ENCODE results near the gene WWOX. TPM values are rescaled to one million over a fixed set of nuclear protein-coding genes. Genes with fewer than 3 reads are reported as not detected.

WWOX gene
- total and polyA plus RNA-seq, 2 of the 4 experiments (the other 2 are of a cell fraction) = 2.7 to 5.4 TPM

DNA sequence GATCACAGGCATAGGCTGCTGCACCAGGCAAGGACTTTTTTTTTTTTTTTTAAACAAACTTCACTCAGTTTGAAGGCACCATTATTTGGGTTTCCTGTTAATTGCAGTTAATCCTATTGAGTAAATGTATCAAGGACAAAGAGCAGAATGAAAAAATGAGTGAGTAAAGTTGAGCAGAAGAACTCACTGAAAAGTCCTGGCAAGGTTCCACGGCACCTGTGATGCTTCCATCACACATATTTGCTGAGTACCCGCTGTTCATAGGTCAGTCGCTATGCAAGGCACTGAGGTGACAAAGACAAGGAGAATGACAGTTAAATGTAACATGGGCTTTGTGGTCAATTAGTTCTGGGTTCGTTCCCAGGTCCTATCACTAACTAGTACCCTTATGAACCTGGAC, 831.1 kb downstream of the WWOX start:
- intact Hi-C loops (cut with micrococcal nuclease) (no loop called here), dilution Hi-C loops (cut with HindIII; ENCODE audit: low sequenced_read_pairs, unreplicated experiment) (no loop called here), in situ Hi-C loops (cut with MboI; ENCODE audit: low sequenced_read_pairs) (no loop called here)
- Histone ChIP-seq H3K9me1 (ENCODE audit: insufficient read depth, low read length) (no peaks in the 10 kb centered on the region), H3K4me3 (ENCODE audit: insufficient read depth, low read depth, low read length) (no peak overlapping the region), H2BK5ac (ENCODE audit: low read depth, low read length, poor library complexity, severe bottlenecking) (no peak overlapping the region), H4K20me1 (ENCODE audit: insufficient read depth, low read length) (no peaks in the 10 kb centered on the region), H3K23ac (ENCODE audit: low read depth, low read length) (no peak overlapping the region), H3K9ac (ENCODE audit: low read depth, low read length) (no peak overlapping the region), H2AFZ (replicated peaks; ENCODE audit: low read length, poor library complexity) (no peak overlapping the region), H2BK20ac (ENCODE audit: low read depth, low read length) (no peak overlapping the region), H3K4me1 (ENCODE audit: control insufficient read depth, insufficient read depth, low read length) (no peaks in the 10 kb centered on the region), H3K27ac (ENCODE audit: insufficient read depth, low read length) (no peak overlapping the region), H2BK15ac (ENCODE audit: low read depth, low read length) (no peak overlapping the region), H3K18ac (ENCODE audit: low read depth, low read length) (no peak overlapping the region), H3K27me3 (ENCODE audit: control insufficient read depth, insufficient read depth, low read length) (no peaks in the 10 kb centered on the region), H3K56ac (ENCODE audit: extremely low read depth, insufficient read depth, low read length) (no peak overlapping the region), H2AK5ac (ENCODE audit: low read depth, low read length) (no peak overlapping the region), H4K91ac (ENCODE audit: insufficient read depth, low read depth, low read length) (no peak overlapping the region), H3K36me3 (ENCODE audit: control insufficient read depth, insufficient read depth, low read length) (no peaks in the 10 kb centered on the region), H4K8ac (ENCODE audit: low read depth in 2 of 2, low read length in 2 of 2) (no peak overlapping the region), H3K9me3 (ENCODE audit: control insufficient read depth, insufficient read depth, low read length) (peaks cover 25% of the 10 kb centered on the region), H2AK9ac (replicated peaks; ENCODE audit: low read depth, low read length, poor library complexity) (no peak overlapping the region), H3K4me2 (ENCODE audit: low read depth, low read length) (no peak overlapping the region), H2BK120ac (ENCODE audit: low read depth, low read length) (no peak overlapping the region), H3K79me1 (ENCODE audit: low read depth in 1 of 2, low read length in 2 of 2) (no peaks in the 10 kb centered on the region), H3K4ac (ENCODE audit: low read depth, low read length) (no peak overlapping the region), H4K5ac (ENCODE audit: low read depth, low read length) (no peak overlapping the region), H3K14ac (replicated peaks; ENCODE audit: low read depth, low read length) (no peak overlapping the region)
- no peak for ATAC-seq (ENCODE audit: low read depth)
- CTCF ChIA-PET = no interaction called here
- POLR2A ChIA-PET (ENCODE audit: unreplicated experiment) = no interaction called here
- 0% methylated on average over 1 of the region's 4 CpGs; no CpG with 5 or more reads in 1 of the 2 experiments for WGBS, 2 experiments (ENCODE audit: extremely low coverage in 2 of 2, insufficient read length in 1 of 2)
- DNase-seq = no peak
- BruUV-seq (replicated peaks) = no TSS peak
- TF ChIP-seq POLR2A (IDR thresholded peaks at IDR 0.05; ENCODE audit: low read depth, low read length) (no peak), SMC3 (IDR thresholded peaks at IDR 0.05; ENCODE audit: low read depth, low read length) (no peak), FOS (IDR thresholded peaks at IDR 0.05; ENCODE audit: low read depth, low read length) (no peak), MAZ (IDR thresholded peaks at IDR 0.05; ENCODE audit: borderline replicate concordance, low read depth, low read length) (no peak), CHD1 (IDR thresholded peaks at IDR 0.05; ENCODE audit: low read depth, low read length) (no peak), BHLHE40 (IDR thresholded peaks at IDR 0.05; ENCODE audit: low read depth, low read length) (no peak), CEBPB (IDR thresholded peaks at IDR 0.05; ENCODE audit: low read depth, low read length) (no peak), MXI1 (IDR thresholded peaks at IDR 0.05; ENCODE audit: borderline replicate concordance, low read depth, low read length) (no peak)
- TF ChIP-seq, protein P1, sequence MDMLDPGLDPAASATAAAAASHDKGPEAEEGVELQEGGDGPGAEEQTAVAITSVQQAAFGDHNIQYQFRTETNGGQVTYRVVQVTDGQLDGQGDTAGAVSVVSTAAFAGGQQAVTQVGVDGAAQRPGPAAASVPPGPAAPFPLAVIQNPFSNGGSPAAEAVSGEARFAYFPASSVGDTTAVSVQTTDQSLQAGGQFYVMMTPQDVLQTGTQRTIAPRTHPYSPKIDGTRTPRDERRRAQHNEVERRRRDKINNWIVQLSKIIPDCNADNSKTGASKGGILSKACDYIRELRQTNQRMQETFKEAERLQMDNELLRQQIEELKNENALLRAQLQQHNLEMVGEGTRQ (IDR thresholded peaks at IDR 0.05; ENCODE audit: low read depth, low read length) = no peak
